ENCODE measurements around the gene AHI1. TPM values are rescaled to one million over a fixed set of nuclear protein-coding genes. Genes with fewer than 3 reads are reported as not detected.
A peak's percentile ranks its signal among the peaks of the same experiment; 100 is the strongest.

The AHI1 gene
- total and polyA plus RNA-seq, 2 of the 13 experiments (the other 11 are each of a cell fraction or from before 2014, with no cell fraction given) = 7.2 to 18.6 TPM

DNA sequence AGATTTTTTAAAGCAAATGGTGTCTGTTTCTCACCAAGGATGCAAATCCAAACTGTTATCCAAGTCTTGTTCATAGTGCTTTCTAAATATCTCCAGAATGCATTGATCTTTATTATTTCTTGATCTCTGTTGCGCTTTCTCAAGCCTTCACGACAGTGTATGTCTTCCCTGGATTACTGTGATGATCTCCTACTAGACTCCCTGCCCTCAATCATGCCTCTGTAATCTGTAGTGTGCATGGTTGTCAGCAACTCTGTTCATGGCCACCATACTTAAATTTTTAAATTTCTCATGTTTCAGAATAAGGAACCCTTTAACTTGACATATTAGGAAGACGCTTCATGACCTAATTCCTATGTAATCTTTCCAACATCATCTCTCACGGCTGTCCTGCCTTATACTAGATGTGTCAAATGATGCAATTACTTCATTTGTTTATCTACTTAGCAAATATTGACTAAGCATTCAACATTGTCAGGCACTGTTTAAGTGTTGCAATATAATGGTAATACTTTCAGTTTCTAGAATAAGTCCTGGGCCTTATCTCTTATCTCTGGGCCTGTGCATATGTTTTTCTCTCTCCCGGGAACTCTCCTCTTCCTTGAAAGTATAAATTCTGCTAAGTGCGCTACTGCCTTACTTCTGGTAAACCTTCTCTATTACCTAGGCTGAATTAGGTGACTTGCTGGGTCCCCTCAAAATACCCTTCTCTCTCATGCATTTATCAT is 25.6 kb upstream of the AHI1 start (continued):
- TF ChIP-seq HDAC6 (IDR thresholded peaks at IDR 0.05; ENCODE audit: low read depth, low read length) (no peak), RELA (CRISPR knock-in tag; IDR thresholded peaks at IDR 0.05) (no peak), MYNN (CRISPR knock-in tag; IDR thresholded peaks at IDR 0.05; ENCODE audit: low read depth) (no peak), SNAI1 (CRISPR knock-in tag; IDR thresholded peaks at IDR 0.05; ENCODE audit: borderline replicate concordance) (no peak), MXD4 (CRISPR knock-in tag; IDR thresholded peaks at IDR 0.05) (no peak), YEATS2 (CRISPR knock-in tag; IDR thresholded peaks at IDR 0.05; ENCODE audit: borderline replicate concordance) (no peak), BHLHE40 (IDR thresholded peaks at IDR 0.05; ENCODE audit: low read length) (0 out of 2 replicates have a peak, but pooled peaks have one; percentile 26), ZNF839 (CRISPR knock-in tag; IDR thresholded peaks at IDR 0.05; ENCODE audit: borderline replicate concordance) (no peak), PHF21A (CRISPR knock-in tag; IDR thresholded peaks at IDR 0.05) (no peak), ZNF12 (CRISPR knock-in tag; IDR thresholded peaks at IDR 0.05) (0 out of 2 replicates have a peak, but pooled peaks have one; percentile 13)
- TF ChIP-seq, protein P1, sequence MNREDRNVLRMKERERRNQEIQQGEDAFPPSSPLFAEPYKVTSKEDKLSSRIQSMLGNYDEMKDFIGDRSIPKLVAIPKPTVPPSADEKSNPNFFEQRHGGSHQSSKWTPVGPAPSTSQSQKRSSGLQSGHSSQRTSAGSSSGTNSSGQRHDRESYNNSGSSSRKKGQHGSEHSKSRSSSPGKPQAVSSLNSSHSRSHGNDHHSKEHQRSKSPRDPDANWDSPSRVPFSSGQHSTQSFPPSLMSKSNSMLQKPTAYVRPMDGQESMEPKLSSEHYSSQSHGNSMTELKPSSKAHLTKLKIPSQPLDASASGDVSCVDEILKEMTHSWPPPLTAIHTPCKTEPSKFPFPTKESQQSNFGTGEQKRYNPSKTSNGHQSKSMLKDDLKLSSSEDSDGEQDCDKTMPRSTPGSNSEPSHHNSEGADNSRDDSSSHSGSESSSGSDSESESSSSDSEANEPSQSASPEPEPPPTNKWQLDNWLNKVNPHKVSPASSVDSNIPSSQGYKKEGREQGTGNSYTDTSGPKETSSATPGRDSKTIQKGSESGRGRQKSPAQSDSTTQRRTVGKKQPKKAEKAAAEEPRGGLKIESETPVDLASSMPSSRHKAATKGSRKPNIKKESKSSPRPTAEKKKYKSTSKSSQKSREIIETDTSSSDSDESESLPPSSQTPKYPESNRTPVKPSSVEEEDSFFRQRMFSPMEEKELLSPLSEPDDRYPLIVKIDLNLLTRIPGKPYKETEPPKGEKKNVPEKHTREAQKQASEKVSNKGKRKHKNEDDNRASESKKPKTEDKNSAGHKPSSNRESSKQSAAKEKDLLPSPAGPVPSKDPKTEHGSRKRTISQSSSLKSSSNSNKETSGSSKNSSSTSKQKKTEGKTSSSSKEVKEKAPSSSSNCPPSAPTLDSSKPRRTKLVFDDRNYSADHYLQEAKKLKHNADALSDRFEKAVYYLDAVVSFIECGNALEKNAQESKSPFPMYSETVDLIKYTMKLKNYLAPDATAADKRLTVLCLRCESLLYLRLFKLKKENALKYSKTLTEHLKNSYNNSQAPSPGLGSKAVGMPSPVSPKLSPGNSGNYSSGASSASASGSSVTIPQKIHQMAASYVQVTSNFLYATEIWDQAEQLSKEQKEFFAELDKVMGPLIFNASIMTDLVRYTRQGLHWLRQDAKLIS (CRISPR knock-in tag; IDR thresholded peaks at IDR 0.05) = no peak
- TF ChIP-seq, protein P2, sequence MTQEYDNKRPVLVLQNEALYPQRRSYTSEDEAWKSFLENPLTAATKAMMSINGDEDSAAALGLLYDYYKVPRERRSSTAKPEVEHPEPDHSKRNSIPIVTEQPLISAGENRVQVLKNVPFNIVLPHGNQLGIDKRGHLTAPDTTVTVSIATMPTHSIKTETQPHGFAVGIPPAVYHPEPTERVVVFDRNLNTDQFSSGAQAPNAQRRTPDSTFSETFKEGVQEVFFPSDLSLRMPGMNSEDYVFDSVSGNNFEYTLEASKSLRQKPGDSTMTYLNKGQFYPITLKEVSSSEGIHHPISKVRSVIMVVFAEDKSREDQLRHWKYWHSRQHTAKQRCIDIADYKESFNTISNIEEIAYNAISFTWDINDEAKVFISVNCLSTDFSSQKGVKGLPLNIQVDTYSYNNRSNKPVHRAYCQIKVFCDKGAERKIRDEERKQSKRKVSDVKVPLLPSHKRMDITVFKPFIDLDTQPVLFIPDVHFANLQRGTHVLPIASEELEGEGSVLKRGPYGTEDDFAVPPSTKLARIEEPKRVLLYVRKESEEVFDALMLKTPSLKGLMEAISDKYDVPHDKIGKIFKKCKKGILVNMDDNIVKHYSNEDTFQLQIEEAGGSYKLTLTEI (CRISPR knock-in tag; conservative IDR thresholded peaks at IDR 0.05) = no peak
- TF ChIP-seq, protein P3, sequence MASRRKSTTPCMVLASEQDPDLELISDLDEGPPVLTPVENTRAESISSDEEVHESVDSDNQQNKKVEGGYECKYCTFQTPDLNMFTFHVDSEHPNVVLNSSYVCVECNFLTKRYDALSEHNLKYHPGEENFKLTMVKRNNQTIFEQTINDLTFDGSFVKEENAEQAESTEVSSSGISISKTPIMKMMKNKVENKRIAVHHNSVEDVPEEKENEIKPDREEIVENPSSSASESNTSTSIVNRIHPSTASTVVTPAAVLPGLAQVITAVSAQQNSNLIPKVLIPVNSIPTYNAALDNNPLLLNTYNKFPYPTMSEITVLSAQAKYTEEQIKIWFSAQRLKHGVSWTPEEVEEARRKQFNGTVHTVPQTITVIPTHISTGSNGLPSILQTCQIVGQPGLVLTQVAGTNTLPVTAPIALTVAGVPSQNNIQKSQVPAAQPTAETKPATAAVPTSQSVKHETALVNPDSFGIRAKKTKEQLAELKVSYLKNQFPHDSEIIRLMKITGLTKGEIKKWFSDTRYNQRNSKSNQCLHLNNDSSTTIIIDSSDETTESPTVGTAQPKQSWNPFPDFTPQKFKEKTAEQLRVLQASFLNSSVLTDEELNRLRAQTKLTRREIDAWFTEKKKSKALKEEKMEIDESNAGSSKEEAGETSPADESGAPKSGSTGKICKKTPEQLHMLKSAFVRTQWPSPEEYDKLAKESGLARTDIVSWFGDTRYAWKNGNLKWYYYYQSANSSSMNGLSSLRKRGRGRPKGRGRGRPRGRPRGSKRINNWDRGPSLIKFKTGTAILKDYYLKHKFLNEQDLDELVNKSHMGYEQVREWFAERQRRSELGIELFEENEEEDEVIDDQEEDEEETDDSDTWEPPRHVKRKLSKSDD (CRISPR knock-in tag; IDR thresholded peaks at IDR 0.05; ENCODE audit: low read depth) = no peak
- TF ChIP-seq, protein P4, sequence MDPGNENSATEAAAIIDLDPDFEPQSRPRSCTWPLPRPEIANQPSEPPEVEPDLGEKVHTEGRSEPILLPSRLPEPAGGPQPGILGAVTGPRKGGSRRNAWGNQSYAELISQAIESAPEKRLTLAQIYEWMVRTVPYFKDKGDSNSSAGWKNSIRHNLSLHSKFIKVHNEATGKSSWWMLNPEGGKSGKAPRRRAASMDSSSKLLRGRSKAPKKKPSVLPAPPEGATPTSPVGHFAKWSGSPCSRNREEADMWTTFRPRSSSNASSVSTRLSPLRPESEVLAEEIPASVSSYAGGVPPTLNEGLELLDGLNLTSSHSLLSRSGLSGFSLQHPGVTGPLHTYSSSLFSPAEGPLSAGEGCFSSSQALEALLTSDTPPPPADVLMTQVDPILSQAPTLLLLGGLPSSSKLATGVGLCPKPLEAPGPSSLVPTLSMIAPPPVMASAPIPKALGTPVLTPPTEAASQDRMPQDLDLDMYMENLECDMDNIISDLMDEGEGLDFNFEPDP (CRISPR knock-in tag; conservative IDR thresholded peaks at IDR 0.05) = no peak
- TF ChIP-seq, protein P5, sequence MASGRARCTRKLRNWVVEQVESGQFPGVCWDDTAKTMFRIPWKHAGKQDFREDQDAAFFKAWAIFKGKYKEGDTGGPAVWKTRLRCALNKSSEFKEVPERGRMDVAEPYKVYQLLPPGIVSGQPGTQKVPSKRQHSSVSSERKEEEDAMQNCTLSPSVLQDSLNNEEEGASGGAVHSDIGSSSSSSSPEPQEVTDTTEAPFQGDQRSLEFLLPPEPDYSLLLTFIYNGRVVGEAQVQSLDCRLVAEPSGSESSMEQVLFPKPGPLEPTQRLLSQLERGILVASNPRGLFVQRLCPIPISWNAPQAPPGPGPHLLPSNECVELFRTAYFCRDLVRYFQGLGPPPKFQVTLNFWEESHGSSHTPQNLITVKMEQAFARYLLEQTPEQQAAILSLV (CRISPR knock-in tag; IDR thresholded peaks at IDR 0.05; ENCODE audit: borderline replicate concordance) = no peak
- TF ChIP-seq, protein P6, sequence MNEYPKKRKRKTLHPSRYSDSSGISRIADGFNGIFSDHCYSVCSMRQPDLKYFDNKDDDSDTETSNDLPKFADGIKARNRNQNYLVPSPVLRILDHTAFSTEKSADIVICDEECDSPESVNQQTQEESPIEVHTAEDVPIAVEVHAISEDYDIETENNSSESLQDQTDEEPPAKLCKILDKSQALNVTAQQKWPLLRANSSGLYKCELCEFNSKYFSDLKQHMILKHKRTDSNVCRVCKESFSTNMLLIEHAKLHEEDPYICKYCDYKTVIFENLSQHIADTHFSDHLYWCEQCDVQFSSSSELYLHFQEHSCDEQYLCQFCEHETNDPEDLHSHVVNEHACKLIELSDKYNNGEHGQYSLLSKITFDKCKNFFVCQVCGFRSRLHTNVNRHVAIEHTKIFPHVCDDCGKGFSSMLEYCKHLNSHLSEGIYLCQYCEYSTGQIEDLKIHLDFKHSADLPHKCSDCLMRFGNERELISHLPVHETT (CRISPR knock-in tag; conservative IDR thresholded peaks at IDR 0.05) = no peak
